Peyer's patch (tissue), 4 donors: ENCODE measurements around the gene PI4KA. TPM values are rescaled to one million over a fixed set of nuclear protein-coding genes. Genes with fewer than 3 reads are reported as not detected.

Experiments
- DNase-seq, 3 donors: peaks; one replicate each; pipeline ENCODE4 v3.0.0-alpha.2; 2017 to 2019
- H3K27ac ChIP-seq, 4 donors: fragments of 200-600 bp; sonication (generic); one replicate each; pipeline ENCODE4 v1.5.1; 2016 to 2019
- H3K27me3 ChIP-seq, 2 donors: fragments of 200-600 bp; sonication (generic); one replicate each; pipeline ENCODE4 v1.5.1; 2019
- H3K36me3 ChIP-seq, 3 donors: fragments of 200-600 bp; sonication (generic); one replicate each; pipeline ENCODE4 v1.5.1; 2016 to 2019
- H3K4me1 ChIP-seq, 4 donors: fragments of 200-600 bp; sonication (generic); one replicate each; pipeline ENCODE4 v1.5.1; 2016 to 2019
- H3K4me3 ChIP-seq, 4 donors: fragments of 200-600 bp; sonication (generic); 1 replicate in 3 of 4; 2 replicates in 1 of 4; pipeline ENCODE4 v1.5.1; 2016 to 2019; ENCODE audit warnings: mild to moderate bottlenecking in 1 of 4
- H3K9me3 ChIP-seq, 4 donors: fragments of 200-600 bp; sonication (generic); one replicate each; pipeline ENCODE4 v1.5.1; 2016 to 2019; ENCODE audit warnings: mild to moderate bottlenecking in 1 of 4
- CTCF ChIP-seq, 6 experiments: fragments of 450-650 bp in 4 of 6; fragments of 200-600 bp in 2 of 6; sonication (generic) in 1 of 6; IDR thresholded peaks; one replicate each; pipeline ENCODE4 v1.5.1; 2017 to 2019; ENCODE audit warnings: antibody characterized with exemption in 6 of 6, mild to moderate bottlenecking in 3 of 6, moderate library complexity in 1 of 6
- POLR2A ChIP-seq, 2 donors: fragments of 450-650 bp; IDR thresholded peaks; one replicate each; pipeline ENCODE4 v1.5.1; 2017; ENCODE audit warnings: antibody characterized with exemption in 2 of 2, mild to moderate bottlenecking in 2 of 2, moderate library complexity in 2 of 2
- total RNA-seq, 4 donors: library from RNA; depleted of rRNA; stranded (reverse); fragments of >200 nt; gene quantifications; one replicate each; pipeline ENCODE4 v1.1.0, GENCODE V29; 2016

The PI4KA gene
- total RNA-seq, 4 donors from 2014 or later = 99.7 to 184 (median 161) TPM

DNA sequence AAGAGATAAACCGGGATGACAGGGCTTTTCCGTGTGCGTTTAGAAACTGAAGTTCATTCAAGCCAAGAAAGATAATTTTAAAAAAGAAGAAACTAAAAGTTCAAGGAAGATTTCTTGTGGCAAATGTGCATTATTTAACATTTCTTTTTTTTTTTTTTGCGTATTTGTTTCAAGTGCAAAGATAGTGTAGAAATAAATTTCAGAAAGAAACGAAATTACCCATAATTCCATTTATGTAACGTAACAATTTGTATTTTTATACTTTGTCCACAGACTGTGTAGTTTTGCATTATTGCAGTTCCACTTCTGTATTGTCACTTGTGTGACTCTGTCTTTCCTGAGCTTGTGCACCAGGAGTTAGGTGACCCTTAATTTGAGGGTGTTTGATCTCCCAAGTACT lies 24.2 kb upstream of the PI4KA start:
- DNase-seq = no peak
- Histone ChIP-seq H3K9me3 (no peaks in the 10 kb centered on the region), H3K27ac (no peak overlapping the region), H3K4me1 (peaks cover 0 to 18% (median 0%) of the 10 kb centered on the region in 4 donors), H3K4me3 (no peak overlapping the region), H3K27me3 (no peaks in the 10 kb centered on the region), H3K36me3 (peaks cover 0 to 53% (median 0%) of the 10 kb centered on the region in 3 donors)
- TF ChIP-seq POLR2A (IDR thresholded peaks at IDR 0.05) (no peak), CTCF (IDR thresholded peaks at IDR 0.05) (no peak)

GRCh38 chr22:20881869-20882815 lies 23.5 kb upstream of the PI4KA start:
- no peak for TF ChIP-seq CTCF (IDR thresholded peaks at IDR 0.05)
- no peak for TF ChIP-seq POLR2A (IDR thresholded peaks at IDR 0.05)
- Histone ChIP-seq H3K36me3 (peaks cover 0 to 53% (median 0%) of the 10 kb centered on the region in 3 donors), H3K27me3 (no peaks in the 10 kb centered on the region), H3K27ac (no peak overlapping the region), H3K4me3 (no peak overlapping the region), H3K9me3 (no peaks in the 10 kb centered on the region), H3K4me1 (peaks cover 0 to 18% (median 0%) of the 10 kb centered on the region in 4 donors)
- DNase-seq = no peak

- Histone ChIP-seq H3K9me3 (no peaks in the 10 kb centered on the region), H3K27ac (no peak overlapping the region), H3K4me3 (no peak overlapping the region), H3K27me3 (no peaks in the 10 kb centered on the region), H3K36me3 (peaks cover 0 to 49% (median 0%) of the 10 kb centered on the region in 3 donors), H3K4me1 (peaks cover 0 to 17% (median 0%) of the 10 kb centered on the region in 4 donors)
- DNase-seq = no peak
- TF ChIP-seq CTCF (IDR thresholded peaks at IDR 0.05) (no peak), POLR2A (IDR thresholded peaks at IDR 0.05) (no peak)
Measured at GRCh38 chr22:20881231-20881630, 22.6 kb upstream of the PI4KA start.

- peaks cover 0 to 54% (median 0%) of the 10 kb centered on the region in 3 donors for H3K36me3 ChIP-seq
- no peaks in the 10 kb centered on the region for H3K9me3 ChIP-seq
- H3K27ac ChIP-seq = no peak overlapping the region
- no peak overlapping the region for H3K4me3 ChIP-seq
- no peaks in the 10 kb centered on the region for H3K4me1 ChIP-seq
- H3K27me3 ChIP-seq = no peaks in the 10 kb centered on the region
- TF ChIP-seq CTCF (IDR thresholded peaks at IDR 0.05) (no peak), POLR2A (IDR thresholded peaks at IDR 0.05) (no peak)
- no peak for DNase-seq
Measured at GRCh38 chr22:20877715-20878114, 19.1 kb upstream of the PI4KA start.

DNA sequence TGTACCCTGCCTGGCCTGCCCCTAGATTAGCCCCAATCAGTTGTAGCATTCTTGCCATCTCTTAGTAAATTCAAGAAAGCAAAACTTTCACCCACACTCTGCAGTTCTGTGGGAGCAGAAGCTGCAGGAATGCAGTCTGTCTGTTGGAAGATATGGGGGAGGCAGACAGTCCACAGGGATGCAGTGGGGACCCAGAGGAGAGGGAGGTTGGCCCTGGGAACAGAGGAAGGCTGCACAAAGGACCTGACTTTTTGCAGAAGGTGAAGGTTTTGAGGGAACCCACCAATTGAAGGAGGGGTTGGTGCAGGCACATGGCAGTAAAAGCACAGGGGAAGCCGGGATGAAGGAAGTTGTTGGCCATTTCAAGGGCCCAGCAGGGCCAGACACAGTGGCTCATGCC lies 16.7 kb upstream of the PI4KA start:
- TF ChIP-seq CTCF (IDR thresholded peaks at IDR 0.05) = no peak
- no peak for TF ChIP-seq POLR2A (IDR thresholded peaks at IDR 0.05)
- H3K27ac ChIP-seq = no peak overlapping the region
- peaks cover 0 to 52% (median 0%) of the 10 kb centered on the region in 3 donors for H3K36me3 ChIP-seq
- H3K4me1 ChIP-seq = no peaks in the 10 kb centered on the region
- no peaks in the 10 kb centered on the region for H3K27me3 ChIP-seq
- H3K4me3 ChIP-seq = no peak overlapping the region
- H3K9me3 ChIP-seq = no peaks in the 10 kb centered on the region
- DNase-seq = no peak
